ENCODE measurements around the gene XRCC1.

DNA sequence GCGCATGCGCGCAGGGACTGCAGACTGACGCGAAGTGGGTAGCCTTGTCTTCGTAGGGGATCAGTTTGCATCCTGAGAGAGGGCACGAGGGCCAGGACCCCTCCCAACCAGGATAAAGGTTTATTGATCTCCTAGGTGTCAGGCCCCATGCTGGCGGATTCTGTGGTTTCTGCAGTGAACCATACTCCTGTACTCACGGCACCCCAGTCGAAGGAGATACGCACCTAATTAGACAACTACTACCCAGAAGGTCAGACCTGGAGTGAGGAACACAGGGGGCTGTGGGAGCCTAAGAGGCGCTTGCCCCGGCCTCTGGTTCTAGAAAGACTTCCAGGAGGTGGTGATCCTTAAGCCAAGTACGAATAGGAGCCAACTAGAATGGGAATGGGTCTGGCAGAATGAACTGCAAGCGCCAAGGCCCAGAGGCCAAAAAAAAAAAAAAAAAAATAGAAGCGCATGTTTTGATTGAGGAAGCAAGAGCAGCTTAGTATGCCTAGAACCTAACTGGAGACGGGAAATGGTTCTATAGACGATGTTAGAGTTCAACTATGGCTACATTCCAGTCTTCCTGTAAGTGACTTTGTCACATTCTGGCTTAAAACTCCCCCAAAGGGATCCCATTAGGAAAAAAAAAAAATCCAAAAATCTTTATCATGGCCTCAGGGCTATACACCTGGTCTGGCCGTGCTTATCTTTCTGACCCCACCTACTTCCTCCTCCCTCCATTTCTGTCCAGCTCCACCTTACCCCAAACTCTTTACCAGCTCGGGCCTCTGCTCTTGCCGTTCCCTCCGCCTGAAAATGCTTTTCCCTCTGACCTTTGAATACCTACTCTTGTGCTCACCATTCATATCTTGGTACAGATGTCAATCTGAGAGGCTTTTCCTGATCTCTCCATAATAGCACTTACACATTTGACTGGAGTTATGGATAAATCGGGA, 45.0 kb upstream of the XRCC1 start:
- TF ChIP-seq, protein P1, sequence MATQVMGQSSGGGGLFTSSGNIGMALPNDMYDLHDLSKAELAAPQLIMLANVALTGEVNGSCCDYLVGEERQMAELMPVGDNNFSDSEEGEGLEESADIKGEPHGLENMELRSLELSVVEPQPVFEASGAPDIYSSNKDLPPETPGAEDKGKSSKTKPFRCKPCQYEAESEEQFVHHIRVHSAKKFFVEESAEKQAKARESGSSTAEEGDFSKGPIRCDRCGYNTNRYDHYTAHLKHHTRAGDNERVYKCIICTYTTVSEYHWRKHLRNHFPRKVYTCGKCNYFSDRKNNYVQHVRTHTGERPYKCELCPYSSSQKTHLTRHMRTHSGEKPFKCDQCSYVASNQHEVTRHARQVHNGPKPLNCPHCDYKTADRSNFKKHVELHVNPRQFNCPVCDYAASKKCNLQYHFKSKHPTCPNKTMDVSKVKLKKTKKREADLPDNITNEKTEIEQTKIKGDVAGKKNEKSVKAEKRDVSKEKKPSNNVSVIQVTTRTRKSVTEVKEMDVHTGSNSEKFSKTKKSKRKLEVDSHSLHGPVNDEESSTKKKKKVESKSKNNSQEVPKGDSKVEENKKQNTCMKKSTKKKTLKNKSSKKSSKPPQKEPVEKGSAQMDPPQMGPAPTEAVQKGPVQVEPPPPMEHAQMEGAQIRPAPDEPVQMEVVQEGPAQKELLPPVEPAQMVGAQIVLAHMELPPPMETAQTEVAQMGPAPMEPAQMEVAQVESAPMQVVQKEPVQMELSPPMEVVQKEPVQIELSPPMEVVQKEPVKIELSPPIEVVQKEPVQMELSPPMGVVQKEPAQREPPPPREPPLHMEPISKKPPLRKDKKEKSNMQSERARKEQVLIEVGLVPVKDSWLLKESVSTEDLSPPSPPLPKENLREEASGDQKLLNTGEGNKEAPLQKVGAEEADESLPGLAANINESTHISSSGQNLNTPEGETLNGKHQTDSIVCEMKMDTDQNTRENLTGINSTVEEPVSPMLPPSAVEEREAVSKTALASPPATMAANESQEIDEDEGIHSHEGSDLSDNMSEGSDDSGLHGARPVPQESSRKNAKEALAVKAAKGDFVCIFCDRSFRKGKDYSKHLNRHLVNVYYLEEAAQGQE (IDR thresholded peaks at IDR 0.05; ENCODE audit: insufficient replicate concordance, low read depth), result no peak
- TF ChIP-seq GABPA (IDR thresholded peaks at IDR 0.05; ENCODE audit: low read depth) (no peak), POLR2AphosphoS5 (IDR thresholded peaks at IDR 0.05; ENCODE audit: low read depth) (no peak; the same call in 1 of the 2 replicates), SPI1 (IDR thresholded peaks at IDR 0.05; ENCODE audit: borderline replicate concordance, low read depth) (no peak)
- TF ChIP-seq, protein P2, sequence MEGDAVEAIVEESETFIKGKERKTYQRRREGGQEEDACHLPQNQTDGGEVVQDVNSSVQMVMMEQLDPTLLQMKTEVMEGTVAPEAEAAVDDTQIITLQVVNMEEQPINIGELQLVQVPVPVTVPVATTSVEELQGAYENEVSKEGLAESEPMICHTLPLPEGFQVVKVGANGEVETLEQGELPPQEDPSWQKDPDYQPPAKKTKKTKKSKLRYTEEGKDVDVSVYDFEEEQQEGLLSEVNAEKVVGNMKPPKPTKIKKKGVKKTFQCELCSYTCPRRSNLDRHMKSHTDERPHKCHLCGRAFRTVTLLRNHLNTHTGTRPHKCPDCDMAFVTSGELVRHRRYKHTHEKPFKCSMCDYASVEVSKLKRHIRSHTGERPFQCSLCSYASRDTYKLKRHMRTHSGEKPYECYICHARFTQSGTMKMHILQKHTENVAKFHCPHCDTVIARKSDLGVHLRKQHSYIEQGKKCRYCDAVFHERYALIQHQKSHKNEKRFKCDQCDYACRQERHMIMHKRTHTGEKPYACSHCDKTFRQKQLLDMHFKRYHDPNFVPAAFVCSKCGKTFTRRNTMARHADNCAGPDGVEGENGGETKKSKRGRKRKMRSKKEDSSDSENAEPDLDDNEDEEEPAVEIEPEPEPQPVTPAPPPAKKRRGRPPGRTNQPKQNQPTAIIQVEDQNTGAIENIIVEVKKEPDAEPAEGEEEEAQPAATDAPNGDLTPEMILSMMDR (IDR thresholded peaks at IDR 0.05; ENCODE audit: insufficient read depth, low read length), result no peak

All from HL-60 (cell line).